Limb (tissue), 2 donors: ENCODE measurements around the gene WASL.

Experiments used
- DNase-seq, 2 donors: peaks; one replicate each; pipeline ENCODE4 v3.0.0-alpha.2; 2016; ENCODE audit errors: extremely low spot score in 2 of 2

WASL gene

GRCh38 chr7:123695944-123696677 lies 52.7 kb downstream of the WASL start:
- no peak for DNase-seq

- DNase-seq, result no peak
Observed at GRCh38 chr7:123692471-123692877, 56.3 kb downstream of the WASL start.

GRCh38 chr7:123690550-123690949 lies 58.3 kb downstream of the WASL start:
- no peak for DNase-seq

- DNase-seq, result no peak
Observed at GRCh38 chr7:123689250-123689649, 59.6 kb downstream of the WASL start.

GRCh38 chr7:123687727-123688126 lies 61.1 kb downstream of the WASL start:
- no peak for DNase-seq

GRCh38 chr7:123687161-123687560 lies 61.6 kb downstream of the WASL start:
- no peak for DNase-seq

GRCh38 chr7:123682690-123683089 lies 66.1 kb downstream of the WASL start:
- peak in 1 of 2 donors; percentile 52 for DNase-seq

GRCh38 chr7:123681561-123681960 lies 67.2 kb downstream of the WASL start:
- no peak for DNase-seq

- DNase-seq, result no peak
Observed at GRCh38 chr7:123680580-123680979, 68.2 kb downstream of the WASL start.

GRCh38 chr7:123679614-123680013 lies 69.2 kb downstream of the WASL start:
- DNase-seq, result no peak

GRCh38 chr7:123677061-123677715 lies 71.6 kb downstream of the WASL start:
- no peak for DNase-seq

GRCh38 chr7:123675181-123675473 lies 73.7 kb downstream of the WASL start:
- DNase-seq, result no peak

- peak in 1 of 2 donors; percentile 29 for DNase-seq
Observed at GRCh38 chr7:123674399-123675180, 74.2 kb downstream of the WASL start.

GRCh38 chr7:123673752-123674398 lies 74.9 kb downstream of the WASL start:
- DNase-seq, result no peak

GRCh38 chr7:123673137-123673732 lies 75.6 kb downstream of the WASL start:
- DNase-seq, result no peak

- no peak for DNase-seq
Observed at GRCh38 chr7:123669485-123669884, 79.3 kb downstream of the WASL start.

- DNase-seq, result no peak
Observed at GRCh38 chr7:123666492-123666891, 82.3 kb downstream of the WASL start.

- DNase-seq, result no peak
Observed at GRCh38 chr7:123665896-123666295, 82.9 kb downstream of the WASL start.

GRCh38 chr7:123665157-123665556 lies 83.6 kb downstream of the WASL start:
- DNase-seq, result no peak

- DNase-seq, result no peak
Observed at GRCh38 chr7:123663200-123663599, 85.6 kb downstream of the WASL start.

GRCh38 chr7:123662755-123663154 lies 86.0 kb downstream of the WASL start:
- no peak for DNase-seq

- DNase-seq, result no peak
Observed at GRCh38 chr7:123662293-123662692, 86.5 kb downstream of the WASL start.
